HG02938 (cell line): ENCODE data around the gene GNAS.
"Not testable (repeated sequence)": the region's sequence is repeated elsewhere in the genome, so short reads cannot be mapped to it uniquely, and the experiment has no call there.

Experiments used
- ATAC-seq: cut with Tn5 transposase; IDR thresholded peaks from one replicate; pipeline ENCODE4 v1.9.1; 2021; ENCODE audit warnings: mild to moderate bottlenecking, moderate library complexity; ENCODE audit not compliant: unreplicated experiment

Gene GNAS

GRCh38 chr20:58852543-58853271 is at the start of gene GNAS:
Gene GNAS, plus strand, starts transcription at chr20:58852716.
- ATAC-seq = no peak

- ATAC-seq = no peak
Observed at GRCh38 chr20:58803533-58803932, 49.0 kb upstream of the GNAS start.

- no peak for ATAC-seq
Observed at GRCh38 chr20:58807801-58808200, 44.7 kb upstream of the GNAS start.

GRCh38 chr20:58808271-58809046 is 44.1 kb upstream of the GNAS start:
- no peak for ATAC-seq

GRCh38 chr20:58810116-58810878 is 42.2 kb upstream of the GNAS start:
- no peak for ATAC-seq

- ATAC-seq = no peak
Observed at GRCh38 chr20:58810879-58811250, 41.7 kb upstream of the GNAS start.

- ATAC-seq = no peak
Observed at GRCh38 chr20:58811334-58811733, 41.2 kb upstream of the GNAS start.

GRCh38 chr20:58813369-58813768 is 39.1 kb upstream of the GNAS start:
- ATAC-seq = no peak

GRCh38 chr20:58815448-58815847 is 37.1 kb upstream of the GNAS start:
- ATAC-seq = no peak

- ATAC-seq = no peak
Observed at GRCh38 chr20:58816051-58816450, 36.5 kb upstream of the GNAS start.

- no peak for ATAC-seq
Observed at GRCh38 chr20:58816957-58817651, 35.4 kb upstream of the GNAS start.

- no peak for ATAC-seq
Observed at GRCh38 chr20:58817748-58818147, 34.8 kb upstream of the GNAS start.

GRCh38 chr20:58818586-58819285 is 33.8 kb upstream of the GNAS start:
- ATAC-seq = no peak

- no peak for ATAC-seq
Observed at GRCh38 chr20:58819921-58820320, 32.6 kb upstream of the GNAS start.

GRCh38 chr20:58820515-58820914 is 32.0 kb upstream of the GNAS start:
- ATAC-seq = not testable (repeated sequence)

GRCh38 chr20:58822149-58822548 is 30.4 kb upstream of the GNAS start:
- ATAC-seq = no peak

- no peak for ATAC-seq
Observed at GRCh38 chr20:58822748-58823730, 29.5 kb upstream of the GNAS start.

GRCh38 chr20:58824843-58825242 is 27.7 kb upstream of the GNAS start:
- ATAC-seq = no peak

- no peak for ATAC-seq
Observed at GRCh38 chr20:58825450-58825849, 27.1 kb upstream of the GNAS start.
